GM12878 (cell line): ENCODE results near the gene ZNF280D. TPM values are rescaled to one million over a fixed set of nuclear protein-coding genes. Genes with fewer than 3 reads are reported as not detected.

Experiments used
- ATAC-seq: fragments of 200-7000 bp; cut with Tn5 transposase; 3 replicates; pipeline ENCODE4 v1.9.1; 2020; ENCODE audit warnings: mild to moderate bottlenecking, moderate library complexity
- BruUV-seq: library from RNA; stranded (reverse); fragments of 400-500 nt; replicated peaks from 2 replicates; lab custom pipeline; 2021; lab: Mats Ljungman, UMichigan
- CTCF ChIA-PET: fragments of 300-600 bp; sonication (Branson Sonifier 250); formaldehyde crosslinking; extraction: SDS; loops from one replicate; lab custom pipeline; 2021; ENCODE audit warnings: inconsistent platforms; lab: Yijun Ruan, JAX
- POLR2A ChIA-PET: fragments of 350-600 bp; formaldehyde crosslinking; extraction: SDS; loops from one replicate; lab custom pipeline; 2021; ENCODE audit warnings: inconsistent platforms; lab: Charles Lee
- RAD21 ChIA-PET: fragments of 300-600 bp; sonication (Branson Sonifier 250); formaldehyde crosslinking; loops from one replicate; lab custom pipeline; 2023; ENCODE audit warnings: antibody characterized with exemption; ENCODE audit not compliant: unreplicated experiment; lab: Charles Lee
- SMC1A ChIA-PET: fragments of 300-600 bp; sonication (Branson Sonifier 250); formaldehyde crosslinking; loops from one replicate; lab custom pipeline; 2023; ENCODE audit not compliant: unreplicated experiment, uncharacterized antibody; lab: Charles Lee
- DNase-seq: peaks from one replicate; pipeline ENCODE4 v3.0.0-alpha.2; 2011; ENCODE audit warnings: low read depth, low spot score
- FAIRE-seq: peaks from 3 replicates; lab custom pipeline; 2011; peaks lifted over from hg19 to GRCh38; lab: Jason Lieb, UNC
- H2AFZ ChIP-seq: 2 replicates; pipeline ENCODE4 v1.6.0; 2011; ENCODE audit warnings: low read depth, low read length, control low read depth; ENCODE audit not compliant: control insufficient read depth
- H3K27ac ChIP-seq: 2 replicates; pipeline ENCODE4 v1.5.1; 2011; ENCODE audit warnings: control low read depth; ENCODE audit not compliant: control insufficient read depth, insufficient read depth
- H3K27me3 ChIP-seq, 2 experiments: replicated peaks in 1 of 2; 2 replicates each; pipeline versions ENCODE4 v1.6.0 to v1.6.1; 2011; ENCODE audit warnings: low read length in 1 of 2; ENCODE audit not compliant: control insufficient read depth in 2 of 2, insufficient read depth in 2 of 2
- H3K36me3 ChIP-seq, 2 experiments: 2 replicates each; pipeline ENCODE4 v1.5.1; 2011; ENCODE audit warnings: low read length in 1 of 2; ENCODE audit not compliant: control insufficient read depth in 2 of 2, insufficient read depth in 2 of 2
- H3K4me1 ChIP-seq: 2 replicates; pipeline ENCODE4 v1.6.1; 2011; ENCODE audit warnings: mild to moderate bottlenecking, low read length, moderate library complexity, mixed read lengths; ENCODE audit not compliant: control insufficient read depth, insufficient read depth
- H3K4me2 ChIP-seq: 2 replicates; pipeline ENCODE4 v1.6.0; 2011; ENCODE audit warnings: control low read depth; ENCODE audit not compliant: control insufficient read depth, insufficient read depth
- H3K4me3 ChIP-seq: fragments of 200-600 bp; sonication (generic); 2 replicates; pipeline ENCODE4 v1.5.1; 2016
- H3K79me2 ChIP-seq: 2 replicates; pipeline ENCODE4 v1.6.0; 2011; ENCODE audit warnings: low read length; ENCODE audit not compliant: control insufficient read depth, insufficient read depth
- H3K9ac ChIP-seq: 2 replicates; pipeline ENCODE4 v1.8.0; 2011; ENCODE audit warnings: low read length, control low read depth, mixed read lengths; ENCODE audit not compliant: control insufficient read depth, insufficient read depth
- H3K9me3 ChIP-seq: replicated peaks from 3 replicates; pipeline ENCODE4 v1.5.1; 2011; ENCODE audit warnings: mild to moderate bottlenecking, low read length; ENCODE audit not compliant: control insufficient read depth, insufficient read depth
- H4K20me1 ChIP-seq: 2 replicates; pipeline ENCODE4 v1.6.0; 2011; ENCODE audit not compliant: control insufficient read depth, insufficient read depth
- CBX5 ChIP-seq: sonication (generic); IDR thresholded peaks from 2 replicates; pipeline ENCODE4 v1.6.1; 2016; ENCODE audit warnings: low read depth, moderate library complexity, mild to moderate bottlenecking, inconsistent platforms
- CHD1 ChIP-seq: IDR thresholded peaks from 2 replicates; pipeline ENCODE4 v1.6.1; 2012; ENCODE audit warnings: low read depth, low read length, improper control_type of control experiment
- MTA3 ChIP-seq: IDR thresholded peaks from 2 replicates; pipeline ENCODE4 v1.6.1; 2012; ENCODE audit warnings: low read length, inconsistent platforms, borderline replicate concordance
- NFYA ChIP-seq: IDR thresholded peaks from 2 replicates; pipeline ENCODE4 v1.6.1; 2011; ENCODE audit warnings: low read depth, mild to moderate bottlenecking, low read length, improper control_type of control experiment, borderline replicate concordance
- PAX5 ChIP-seq: IDR thresholded peaks from 2 replicates; pipeline ENCODE4 v1.6.1; 2011; ENCODE audit warnings: low read depth, low read length, borderline replicate concordance
- PML ChIP-seq: IDR thresholded peaks from 2 replicates; pipeline ENCODE4 v1.6.1; 2012; ENCODE audit warnings: low read length, inconsistent platforms
- POU2F2 ChIP-seq: IDR thresholded peaks from 3 replicates; pipeline ENCODE4 v1.6.1; 2011; ENCODE audit warnings: low read depth, mild to moderate bottlenecking, low read length, borderline replicate concordance
- STAT3 ChIP-seq: IDR thresholded peaks from 2 replicates; pipeline ENCODE4 v1.6.1; 2011; ENCODE audit warnings: low read depth, low read length, improper control_type of control experiment
- SUPT20H ChIP-seq: IDR thresholded peaks from 2 replicates; pipeline ENCODE4 v1.6.1; 2011; ENCODE audit warnings: low read depth, mild to moderate bottlenecking, low read length, moderate library complexity, borderline replicate concordance; ENCODE audit not compliant: control insufficient read depth
- TAF1 ChIP-seq: IDR thresholded peaks from 2 replicates; pipeline ENCODE4 v1.6.1; 2011; ENCODE audit warnings: mild to moderate bottlenecking, low read depth, low read length, borderline replicate concordance
- in situ Hi-C: fragments of 300-500 bp; cut with MboI; formaldehyde crosslinking; loops from 9 replicates; pipeline ENCODE4 v1.14.3; 2018; ENCODE audit warnings: mixed read lengths
- intact Hi-C: fragments of 100-400 bp; cut with micrococcal nuclease; formaldehyde crosslinking; loops from one replicate; pipeline ENCODE4 v1.14.2; 2022; ENCODE audit not compliant: unreplicated experiment
- polyA plus RNA-seq, 11 experiments: library from polyadenylated mRNA; depleted of rRNA in 4 of 11; unstranded in 6 of 11; stranded (reverse) in 5 of 11; fragments of >200 nt; fragmentation: Nextera tagmentation in 4 of 11; fragmentation: Illumina TruSeq in 1 of 11; extraction: Ambion mirVana in 4 of 11; extraction: Trizol in 1 of 11; gene quantifications; 1 replicate in 1 of 11; 2 replicates in 10 of 11; pipeline versions ENCODE4 v1.2.1 to v1.2.3, GENCODE V29; 2011 to 2016; ENCODE audit warnings: inconsistent platforms in 2 of 11, missing spikeins in 2 of 11, low read depth in 1 of 11
- total RNA-seq, 4 experiments: library from RNA; depleted of rRNA in 3 of 4; stranded (reverse); fragments of >200 nt in 3 of 4; fragmentation: Illumina TruSeq in 1 of 4; extraction: Trizol in 1 of 4; gene quantifications; 2 replicates each; pipeline versions ENCODE4 v1.2.1 to v1.2.3, GENCODE V29; 2013 to 2021
- TF ChIP-seq, protein P1 (sequence below): IDR thresholded peaks from 2 replicates; pipeline ENCODE4 v1.6.1; 2011; ENCODE audit warnings: mild to moderate bottlenecking, low read depth, low read length, moderate library complexity; ENCODE audit not compliant: insufficient replicate concordance
- TF ChIP-seq, protein P2 (sequence below): fragments of 450-650 bp; IDR thresholded peaks from 2 replicates; pipeline ENCODE4 v1.6.1; 2016; ENCODE audit warnings: mild to moderate bottlenecking, moderate library complexity, borderline replicate concordance
- TF ChIP-seq, protein P3 (sequence below): fragments of 450-650 bp; IDR thresholded peaks from 2 replicates; pipeline ENCODE4 v1.6.1; 2018; ENCODE audit warnings: mild to moderate bottlenecking, low read depth, moderate library complexity; ENCODE audit not compliant: partially characterized antibody
- TF ChIP-seq, protein P4 (sequence below): fragments of 450-650 bp; IDR thresholded peaks from 2 replicates; pipeline ENCODE4 v1.6.1; 2017; ENCODE audit warnings: mild to moderate bottlenecking

Gene ZNF280D
- total and polyA plus RNA-seq, 10 of the 15 experiments (the other 5 are each of a cell fraction or from before 2014, with no cell fraction given): 5.6 to 18.6 (median 8.6) TPM

DNA sequence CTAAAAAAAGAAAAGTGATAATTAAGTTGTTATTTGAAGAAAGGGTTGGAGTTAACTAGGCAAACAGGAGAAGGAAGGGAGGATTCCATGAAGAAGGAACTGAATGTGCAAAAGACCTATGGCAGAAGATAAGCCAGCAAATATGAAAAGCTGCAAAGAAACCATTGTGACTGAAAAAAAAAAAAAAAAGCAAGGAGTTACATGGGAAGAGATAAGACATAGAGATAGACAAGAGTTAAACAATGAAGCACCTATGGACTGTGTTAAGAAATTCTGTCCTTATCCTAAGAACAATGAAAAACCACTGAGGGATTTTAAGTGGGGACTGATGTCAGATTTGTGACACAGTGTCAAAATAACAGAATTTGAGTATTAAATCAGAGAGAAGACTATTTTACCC lies 17.0 kb downstream of the ZNF280D start:
- Histone ChIP-seq H3K27me3 (no peaks in the 10 kb centered on the region), H3K9ac (no peak overlapping the region), H3K4me3 (no peak overlapping the region), H4K20me1 (no peaks in the 10 kb centered on the region), H3K9me3 (no peaks in the 10 kb centered on the region; the same call in none of the 3 replicates), H2AFZ (no peak overlapping the region), H3K4me2 (no peak overlapping the region), H3K27ac (no peak overlapping the region), H3K36me3 (no peaks in the 10 kb centered on the region), H3K79me2 (peaks cover 5% of the 10 kb centered on the region; the same call in 1 of the 2 replicates), H3K4me1 (peaks cover 3% of the 10 kb centered on the region; the same call in 1 of the 2 replicates)
- CTCF ChIA-PET: interaction anchor here (0.6 kb wide), 2 partner anchors 225 to 894 kb away, joined by 3 read pairs; no protein-coding TSS in a partner anchor
- RAD21 ChIA-PET: no interaction called here
- POLR2A ChIA-PET: no interaction called here
- in situ Hi-C loops: no loop called here
- DNase-seq (no peak), ATAC-seq (no peak), FAIRE-seq (no peak)
- intact Hi-C loops: no loop called here
- no TSS peak for BruUV-seq
- SMC1A ChIA-PET: interaction anchor here (0.5 kb wide), 1 partner anchor 15 kb away, joined by 3 read pairs; no protein-coding TSS in a partner anchor
- TF ChIP-seq TAF1 (no peak), PML (no peak), CHD1 (no peak), CBX5 (no peak), STAT3 (no peak), NFYA (no peak), MTA3 (no peak), SUPT20H (no peak), PAX5 (no peak), POU2F2 (no peak)
- TF ChIP-seq, protein P1, sequence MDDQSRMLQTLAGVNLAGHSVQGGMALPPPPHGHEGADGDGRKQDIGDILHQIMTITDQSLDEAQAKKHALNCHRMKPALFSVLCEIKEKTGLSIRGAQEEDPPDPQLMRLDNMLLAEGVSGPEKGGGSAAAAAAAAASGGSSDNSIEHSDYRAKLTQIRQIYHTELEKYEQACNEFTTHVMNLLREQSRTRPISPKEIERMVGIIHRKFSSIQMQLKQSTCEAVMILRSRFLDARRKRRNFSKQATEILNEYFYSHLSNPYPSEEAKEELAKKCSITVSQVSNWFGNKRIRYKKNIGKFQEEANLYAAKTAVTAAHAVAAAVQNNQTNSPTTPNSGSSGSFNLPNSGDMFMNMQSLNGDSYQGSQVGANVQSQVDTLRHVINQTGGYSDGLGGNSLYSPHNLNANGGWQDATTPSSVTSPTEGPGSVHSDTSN: no peak
- TF ChIP-seq, protein P2, sequence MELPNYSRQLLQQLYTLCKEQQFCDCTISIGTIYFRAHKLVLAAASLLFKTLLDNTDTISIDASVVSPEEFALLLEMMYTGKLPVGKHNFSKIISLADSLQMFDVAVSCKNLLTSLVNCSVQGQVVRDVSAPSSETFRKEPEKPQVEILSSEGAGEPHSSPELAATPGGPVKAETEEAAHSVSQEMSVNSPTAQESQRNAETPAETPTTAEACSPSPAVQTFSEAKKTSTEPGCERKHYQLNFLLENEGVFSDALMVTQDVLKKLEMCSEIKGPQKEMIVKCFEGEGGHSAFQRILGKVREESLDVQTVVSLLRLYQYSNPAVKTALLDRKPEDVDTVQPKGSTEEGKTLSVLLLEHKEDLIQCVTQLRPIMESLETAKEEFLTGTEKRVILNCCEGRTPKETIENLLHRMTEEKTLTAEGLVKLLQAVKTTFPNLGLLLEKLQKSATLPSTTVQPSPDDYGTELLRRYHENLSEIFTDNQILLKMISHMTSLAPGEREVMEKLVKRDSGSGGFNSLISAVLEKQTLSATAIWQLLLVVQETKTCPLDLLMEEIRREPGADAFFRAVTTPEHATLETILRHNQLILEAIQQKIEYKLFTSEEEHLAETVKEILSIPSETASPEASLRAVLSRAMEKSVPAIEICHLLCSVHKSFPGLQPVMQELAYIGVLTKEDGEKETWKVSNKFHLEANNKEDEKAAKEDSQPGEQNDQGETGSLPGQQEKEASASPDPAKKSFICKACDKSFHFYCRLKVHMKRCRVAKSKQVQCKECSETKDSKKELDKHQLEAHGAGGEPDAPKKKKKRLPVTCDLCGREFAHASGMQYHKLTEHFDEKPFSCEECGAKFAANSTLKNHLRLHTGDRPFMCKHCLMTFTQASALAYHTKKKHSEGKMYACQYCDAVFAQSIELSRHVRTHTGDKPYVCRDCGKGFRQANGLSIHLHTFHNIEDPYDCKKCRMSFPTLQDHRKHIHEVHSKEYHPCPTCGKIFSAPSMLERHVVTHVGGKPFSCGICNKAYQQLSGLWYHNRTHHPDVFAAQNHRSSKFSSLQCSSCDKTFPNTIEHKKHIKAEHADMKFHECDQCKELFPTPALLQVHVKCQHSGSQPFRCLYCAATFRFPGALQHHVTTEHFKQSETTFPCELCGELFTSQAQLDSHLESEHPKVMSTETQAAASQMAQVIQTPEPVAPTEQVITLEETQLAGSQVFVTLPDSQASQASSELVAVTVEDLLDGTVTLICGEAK: no peak
- TF ChIP-seq, protein P3, sequence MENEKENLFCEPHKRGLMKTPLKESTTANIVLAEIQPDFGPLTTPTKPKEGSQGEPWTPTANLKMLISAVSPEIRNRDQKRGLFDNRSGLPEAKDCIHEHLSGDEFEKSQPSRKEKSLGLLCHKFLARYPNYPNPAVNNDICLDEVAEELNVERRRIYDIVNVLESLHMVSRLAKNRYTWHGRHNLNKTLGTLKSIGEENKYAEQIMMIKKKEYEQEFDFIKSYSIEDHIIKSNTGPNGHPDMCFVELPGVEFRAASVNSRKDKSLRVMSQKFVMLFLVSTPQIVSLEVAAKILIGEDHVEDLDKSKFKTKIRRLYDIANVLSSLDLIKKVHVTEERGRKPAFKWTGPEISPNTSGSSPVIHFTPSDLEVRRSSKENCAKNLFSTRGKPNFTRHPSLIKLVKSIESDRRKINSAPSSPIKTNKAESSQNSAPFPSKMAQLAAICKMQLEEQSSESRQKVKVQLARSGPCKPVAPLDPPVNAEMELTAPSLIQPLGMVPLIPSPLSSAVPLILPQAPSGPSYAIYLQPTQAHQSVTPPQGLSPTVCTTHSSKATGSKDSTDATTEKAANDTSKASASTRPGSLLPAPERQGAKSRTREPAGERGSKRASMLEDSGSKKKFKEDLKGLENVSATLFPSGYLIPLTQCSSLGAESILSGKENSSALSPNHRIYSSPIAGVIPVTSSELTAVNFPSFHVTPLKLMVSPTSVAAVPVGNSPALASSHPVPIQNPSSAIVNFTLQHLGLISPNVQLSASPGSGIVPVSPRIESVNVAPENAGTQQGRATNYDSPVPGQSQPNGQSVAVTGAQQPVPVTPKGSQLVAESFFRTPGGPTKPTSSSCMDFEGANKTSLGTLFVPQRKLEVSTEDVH: no peak
- TF ChIP-seq, protein P4, sequence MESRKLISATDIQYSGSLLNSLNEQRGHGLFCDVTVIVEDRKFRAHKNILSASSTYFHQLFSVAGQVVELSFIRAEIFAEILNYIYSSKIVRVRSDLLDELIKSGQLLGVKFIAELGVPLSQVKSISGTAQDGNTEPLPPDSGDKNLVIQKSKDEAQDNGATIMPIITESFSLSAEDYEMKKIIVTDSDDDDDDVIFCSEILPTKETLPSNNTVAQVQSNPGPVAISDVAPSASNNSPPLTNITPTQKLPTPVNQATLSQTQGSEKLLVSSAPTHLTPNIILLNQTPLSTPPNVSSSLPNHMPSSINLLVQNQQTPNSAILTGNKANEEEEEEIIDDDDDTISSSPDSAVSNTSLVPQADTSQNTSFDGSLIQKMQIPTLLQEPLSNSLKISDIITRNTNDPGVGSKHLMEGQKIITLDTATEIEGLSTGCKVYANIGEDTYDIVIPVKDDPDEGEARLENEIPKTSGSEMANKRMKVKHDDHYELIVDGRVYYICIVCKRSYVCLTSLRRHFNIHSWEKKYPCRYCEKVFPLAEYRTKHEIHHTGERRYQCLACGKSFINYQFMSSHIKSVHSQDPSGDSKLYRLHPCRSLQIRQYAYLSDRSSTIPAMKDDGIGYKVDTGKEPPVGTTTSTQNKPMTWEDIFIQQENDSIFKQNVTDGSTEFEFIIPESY: no peak
